ENCODE data around the gene IQSEC3.

IQSEC3 gene

GRCh38 chr12:190881-191280, 124.3 kb downstream of the IQSEC3 start:
- H3K9ac ChIP-seq (ENCODE audit: low read depth, low read length), result no peak overlapping the region
- H3K27ac ChIP-seq (ENCODE audit: low read length), result no peak overlapping the region
- TF ChIP-seq CTCF (IDR thresholded peaks at IDR 0.05; ENCODE audit: borderline replicate concordance, extremely low read depth, low read length, poor library complexity, severe bottlenecking), result no peak
- TF ChIP-seq EZH2 (IDR thresholded peaks at IDR 0.05; ENCODE audit: borderline replicate concordance, low read depth, low read length, severe bottlenecking), result no peak
- no peak overlapping the region for H2AFZ ChIP-seq (ENCODE audit: low read depth, low read length)
- no peaks in the 10 kb centered on the region for H3K36me3 ChIP-seq (ENCODE audit: insufficient read depth, low read length)
- ATAC-seq (ENCODE audit: insufficient read depth, low read depth), result no peak
- no peaks in the 10 kb centered on the region for H3K27me3 ChIP-seq (ENCODE audit: insufficient read depth, low read length, poor library complexity)
- no peak overlapping the region for H3K4me3 ChIP-seq (ENCODE audit: low read depth in 1 of 2, low read length in 2 of 2)
- H3K9me3 ChIP-seq (ENCODE audit: insufficient read depth, low read length, severe bottlenecking), result no peaks in the 10 kb centered on the region
- no peaks in the 10 kb centered on the region; the same call in 1 of the 2 replicates for H4K20me1 ChIP-seq (ENCODE audit: insufficient read depth, low read length)
- no peak for DNase-seq
- H3K4me1 ChIP-seq (ENCODE audit: insufficient read depth, low read length), result no peaks in the 10 kb centered on the region
- no peaks in the 10 kb centered on the region for H3K79me2 ChIP-seq (ENCODE audit: insufficient read depth, low read length)
- no peak overlapping the region for H3K4me2 ChIP-seq (ENCODE audit: insufficient read depth, low read length)

GRCh38 chr12:191541-191940, 125.0 kb downstream of the IQSEC3 start:
- Histone ChIP-seq H3K27ac (ENCODE audit: low read length) (no peak overlapping the region), H3K27me3 (ENCODE audit: insufficient read depth, low read length, poor library complexity) (no peaks in the 10 kb centered on the region), H4K20me1 (ENCODE audit: insufficient read depth, low read length) (no peaks in the 10 kb centered on the region), H3K9me3 (ENCODE audit: insufficient read depth, low read length, severe bottlenecking) (no peaks in the 10 kb centered on the region), H2AFZ (ENCODE audit: low read depth, low read length) (no peak overlapping the region), H3K79me2 (ENCODE audit: insufficient read depth, low read length) (no peaks in the 10 kb centered on the region), H3K36me3 (ENCODE audit: insufficient read depth, low read length) (no peaks in the 10 kb centered on the region), H3K4me3 (ENCODE audit: low read depth in 1 of 2, low read length in 2 of 2) (no peak overlapping the region), H3K4me2 (ENCODE audit: insufficient read depth, low read length) (no peak overlapping the region), H3K9ac (ENCODE audit: low read depth, low read length) (no peak overlapping the region), H3K4me1 (ENCODE audit: insufficient read depth, low read length) (no peaks in the 10 kb centered on the region)
- DNase-seq (no peak), ATAC-seq (ENCODE audit: insufficient read depth, low read depth) (no peak)
- TF ChIP-seq CTCF (IDR thresholded peaks at IDR 0.05; ENCODE audit: borderline replicate concordance, extremely low read depth, low read length, poor library complexity, severe bottlenecking), result no peak
- TF ChIP-seq EZH2 (IDR thresholded peaks at IDR 0.05; ENCODE audit: borderline replicate concordance, low read depth, low read length, severe bottlenecking), result no peak

- Histone ChIP-seq H4K20me1 (ENCODE audit: insufficient read depth, low read length) (no peaks in the 10 kb centered on the region), H3K9me3 (ENCODE audit: insufficient read depth, low read length, severe bottlenecking) (no peaks in the 10 kb centered on the region), H3K9ac (ENCODE audit: low read depth, low read length) (no peak overlapping the region), H3K4me1 (ENCODE audit: insufficient read depth, low read length) (no peaks in the 10 kb centered on the region), H3K27me3 (ENCODE audit: insufficient read depth, low read length, poor library complexity) (no peaks in the 10 kb centered on the region), H3K4me2 (ENCODE audit: insufficient read depth, low read length) (no peak overlapping the region), H3K36me3 (ENCODE audit: insufficient read depth, low read length) (no peaks in the 10 kb centered on the region), H2AFZ (ENCODE audit: low read depth, low read length) (no peak overlapping the region), H3K4me3 (ENCODE audit: low read depth in 1 of 2, low read length in 2 of 2) (no peak overlapping the region), H3K27ac (ENCODE audit: low read length) (no peak overlapping the region), H3K79me2 (ENCODE audit: insufficient read depth, low read length) (no peaks in the 10 kb centered on the region)
- ATAC-seq (ENCODE audit: insufficient read depth, low read depth) (no peak), DNase-seq (no peak)
- TF ChIP-seq CTCF (IDR thresholded peaks at IDR 0.05; ENCODE audit: borderline replicate concordance, extremely low read depth, low read length, poor library complexity, severe bottlenecking) (no peak), EZH2 (IDR thresholded peaks at IDR 0.05; ENCODE audit: borderline replicate concordance, low read depth, low read length, severe bottlenecking) (no peak)
Measured at GRCh38 chr12:193261-193660, 126.7 kb downstream of the IQSEC3 start.

GRCh38 chr12:194276-194675, 127.7 kb downstream of the IQSEC3 start:
- DNase-seq (no peak), ATAC-seq (ENCODE audit: insufficient read depth, low read depth) (no peak)
- Histone ChIP-seq H3K4me2 (ENCODE audit: insufficient read depth, low read length) (no peak overlapping the region), H3K27ac (ENCODE audit: low read length) (no peak overlapping the region), H3K27me3 (ENCODE audit: insufficient read depth, low read length, poor library complexity) (no peaks in the 10 kb centered on the region), H3K9me3 (ENCODE audit: insufficient read depth, low read length, severe bottlenecking) (no peaks in the 10 kb centered on the region), H3K4me1 (ENCODE audit: insufficient read depth, low read length) (no peaks in the 10 kb centered on the region), H3K36me3 (ENCODE audit: insufficient read depth, low read length) (no peaks in the 10 kb centered on the region), H3K79me2 (ENCODE audit: insufficient read depth, low read length) (no peaks in the 10 kb centered on the region), H2AFZ (ENCODE audit: low read depth, low read length) (no peak overlapping the region), H3K9ac (ENCODE audit: low read depth, low read length) (no peak overlapping the region), H4K20me1 (ENCODE audit: insufficient read depth, low read length) (no peaks in the 10 kb centered on the region), H3K4me3 (ENCODE audit: low read depth in 1 of 2, low read length in 2 of 2) (no peak overlapping the region)
- TF ChIP-seq CTCF (IDR thresholded peaks at IDR 0.05; ENCODE audit: borderline replicate concordance, extremely low read depth, low read length, poor library complexity, severe bottlenecking), result no peak
- TF ChIP-seq EZH2 (IDR thresholded peaks at IDR 0.05; ENCODE audit: borderline replicate concordance, low read depth, low read length, severe bottlenecking), result no peak

All from DND-41 (cell line).